ENCODE measurements around the gene LAMTOR4. TPM values are rescaled to one million over a fixed set of nuclear protein-coding genes. Genes with fewer than 3 reads are reported as not detected.

Gene LAMTOR4
- total and polyA plus RNA-seq, 2 of the 13 experiments (the other 11 are each of a cell fraction or from before 2014, with no cell fraction given), result 115 to 118 TPM

GRCh38 chr7:100101016-100101862 is 47.5 kb upstream of the LAMTOR4 start, which contains the start of the genes AP4M1 and MCM7 (continued):
- TF ChIP-seq NONO (IDR thresholded peaks at IDR 0.05) (no peak), NONO (CRISPR knock-in tag; conservative IDR thresholded peaks at IDR 0.05) (no peak; the same call in 1 of the 2 replicates), ZFP36L2 (CRISPR knock-in tag; IDR thresholded peaks at IDR 0.05) (no peak), GABPA (IDR thresholded peaks at IDR 0.05; ENCODE audit: low read depth, low read length) (peak; percentile 43), GABPA (CRISPR knock-in tag; IDR thresholded peaks at IDR 0.05; ENCODE audit: low read depth) (peak; percentile 76), HOXA7 (CRISPR knock-in tag; IDR thresholded peaks at IDR 0.05) (no peak), ZFX (CRISPR knock-in tag; IDR thresholded peaks at IDR 0.05; ENCODE audit: low read depth) (peak; percentile 59), NR2F6 (IDR thresholded peaks at IDR 0.05) (no peak), NR2F6 (CRISPR knock-in tag; IDR thresholded peaks at IDR 0.05) (peak; percentile 7; the same call in 1 of the 2 replicates), HDAC2 (CRISPR knock-in tag; IDR thresholded peaks at IDR 0.05) (peak; percentile 32; the same call in 1 of the 2 replicates), BORCS8-MEF2B (CRISPR knock-in tag; IDR thresholded peaks at IDR 0.05) (peak; percentile 88), SMAD9 (CRISPR knock-in tag; IDR thresholded peaks at IDR 0.05) (peak; percentile 77; the same call in 1 of the 2 replicates), KDM3A (CRISPR knock-in tag; IDR thresholded peaks at IDR 0.05; ENCODE audit: low read depth) (no peak; the same call in 1 of the 2 replicates), ZNF816 (CRISPR knock-in tag; IDR thresholded peaks at IDR 0.05; ENCODE audit: borderline replicate concordance) (peak; percentile 54; the same call in 1 of the 2 replicates), ZNF709 (CRISPR knock-in tag; IDR thresholded peaks at IDR 0.05) (no peak), GRHL1 (CRISPR knock-in tag; conservative IDR thresholded peaks at IDR 0.05) (no peak), MAZ (IDR thresholded peaks at IDR 0.05; ENCODE audit: borderline replicate concordance, low read depth, low read length) (peak; percentile 89; the same call in 1 of the 2 replicates), MAZ (CRISPR knock-in tag; IDR thresholded peaks at IDR 0.05; ENCODE audit: low read depth) (peak; percentile 80; the same call in 1 of the 2 replicates), ZNF720 (CRISPR knock-in tag; IDR thresholded peaks at IDR 0.05) (no peak), ATRX (CRISPR knock-in tag; IDR thresholded peaks at IDR 0.05; ENCODE audit: borderline replicate concordance) (no peak), PHF20 (CRISPR knock-in tag; IDR thresholded peaks at IDR 0.05) (peak; percentile 23; the same call in 1 of the 2 replicates), MEIS1 (CRISPR knock-in tag; IDR thresholded peaks at IDR 0.05; ENCODE audit: borderline replicate concordance) (no peak; the same call in 1 of the 2 replicates), GMEB1 (CRISPR knock-in tag; IDR thresholded peaks at IDR 0.05; ENCODE audit: borderline replicate concordance) (peak; percentile 95), ZNF331 (CRISPR knock-in tag; IDR thresholded peaks at IDR 0.05) (no peak), ZBTB20 (CRISPR knock-in tag; IDR thresholded peaks at IDR 0.05; ENCODE audit: borderline replicate concordance, low read depth) (peak; percentile 40; the same call in 1 of the 2 replicates), PBX3 (CRISPR knock-in tag; IDR thresholded peaks at IDR 0.05; ENCODE audit: borderline replicate concordance) (peak; percentile 75; the same call in 1 of the 2 replicates), EED (CRISPR knock-in tag; IDR thresholded peaks at IDR 0.05) (no peak; the same call in 1 of the 2 replicates), SNRNP70 (IDR thresholded peaks at IDR 0.05; ENCODE audit: low read depth, low read length) (no peak)
